Upper lobe of left lung (tissue), 6 donors: ENCODE results near the gene SART1. TPM values are rescaled to one million over a fixed set of nuclear protein-coding genes. Genes with fewer than 3 reads are reported as not detected.

Experiments
- ATAC-seq, 2 donors: fragments of 200-7000 bp; cut with Tn5 transposase; one replicate each; pipeline ENCODE4 v1.9.1; 2022; ENCODE audit warnings: mild to moderate bottlenecking in 2 of 2, moderate library complexity in 2 of 2; ENCODE audit not compliant: low FRiP score in 2 of 2
- DNase-seq, 2 donors: peaks; one replicate each; pipeline ENCODE4 v3.0.0-alpha.2; 2019 to 2020
- H3K27ac ChIP-seq, 4 donors: fragments of 200-600 bp; sonication (generic); one replicate each; pipeline ENCODE4 v1.5.1; 2016 to 2019
- H3K27me3 ChIP-seq, 4 donors: fragments of 200-600 bp; sonication (generic); one replicate each; pipeline ENCODE4 v1.5.1; 2017 to 2019
- H3K36me3 ChIP-seq, 4 donors: fragments of 200-600 bp; sonication (generic); one replicate each; pipeline ENCODE4 v1.5.1; 2016 to 2019
- H3K4me1 ChIP-seq, 4 donors: fragments of 200-600 bp; sonication (generic); one replicate each; pipeline ENCODE4 v1.5.1; 2018 to 2019
- H3K4me3 ChIP-seq, 4 donors: fragments of 200-600 bp; sonication (generic); one replicate each; pipeline ENCODE4 v1.5.1; 2017 to 2019; ENCODE audit warnings: mild to moderate bottlenecking in 2 of 4, moderate library complexity in 1 of 4
- H3K9me3 ChIP-seq, 4 donors: fragments of 200-600 bp; sonication (generic); one replicate each; pipeline ENCODE4 v1.5.1; 2018 to 2019
- EP300 ChIP-seq, 4 donors: sonication (generic); formaldehyde crosslinking; IDR thresholded peaks; one replicate each; pipeline ENCODE4 v1.5.1; 2017; ENCODE audit warnings: antibody characterized with exemption in 4 of 4, control low read depth in 2 of 4
- POLR2A ChIP-seq, 4 donors: fragments of 450-650 bp; IDR thresholded peaks; one replicate each; pipeline ENCODE4 v1.5.1; 2016 to 2017; ENCODE audit warnings: antibody characterized with exemption in 4 of 4, mild to moderate bottlenecking in 2 of 4
- POLR2AphosphoS5 ChIP-seq, 2 donors: sonication (generic); formaldehyde crosslinking; IDR thresholded peaks; one replicate each; pipeline ENCODE4 v1.5.1; 2017; ENCODE audit warnings: antibody characterized with exemption in 2 of 2
- WGBS, 2 donors: methylation state at CpG; one replicate each; pipeline ENCODE4 v1.1.5; 2017 to 2018; 5-methylcytosine and 5-hydroxymethylcytosine counted together
- total RNA-seq, 6 donors: library from RNA; depleted of rRNA in 4 of 6; stranded (reverse); fragments of >200 nt in 4 of 6; gene quantifications; one replicate each; pipeline versions ENCODE4 v1.1.0 to v1.2.1, GENCODE V29; 2016 to 2021
- TF ChIP-seq, protein P1 (sequence below), 6 experiments: fragments of 450-650 bp in 4 of 6; fragments of 200-600 bp in 2 of 6; sonication (generic) in 2 of 6; IDR thresholded peaks; one replicate each; pipeline ENCODE4 v1.5.1; 2016 to 2019; ENCODE audit warnings: antibody characterized with exemption in 6 of 6
- donor health status: DM: no; HTN: no; CAD: no; lungs with moderate emphysema.
- donor health status: DM: no; HTN: yes; CAD: no; lungs with severe emphysema.

Gene SART1
- total RNA-seq, 6 donors from 2014 or later, result 44.4 to 201 (median 71.4) TPM

DNA sequence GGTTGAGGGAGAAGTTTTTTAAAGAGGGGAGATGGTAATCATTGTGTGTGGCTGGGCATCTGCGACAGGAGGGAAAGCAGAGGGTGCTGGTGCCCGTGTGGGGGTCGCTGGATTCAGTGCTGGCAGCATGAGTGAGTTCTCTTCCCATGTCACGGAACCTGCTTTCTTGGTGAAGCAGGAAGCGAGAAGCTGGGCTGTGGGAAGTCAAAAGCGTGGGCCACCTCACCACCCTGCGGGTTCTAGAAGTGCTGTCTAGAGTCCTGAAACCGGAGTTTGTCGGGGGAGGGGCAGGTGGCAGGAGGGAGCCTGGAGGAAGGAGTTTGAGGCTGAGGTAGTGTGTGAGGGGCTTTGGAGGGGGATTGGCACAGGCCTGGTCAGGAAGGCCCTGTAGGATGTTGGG lies 14.2 kb downstream of the SART1 start:
- H3K4me1 ChIP-seq, result no peaks in the 10 kb centered on the region
- peaks cover 11 to 60% (median 47%) of the 10 kb centered on the region in 4 donors for H3K36me3 ChIP-seq
- DNase-seq (no peak), ATAC-seq (no peak)
- 91 to 95% methylated on average over 9 of the region's 9 CpGs for WGBS, 2 donors
- no peak overlapping the region for H3K4me3 ChIP-seq
- H3K27ac ChIP-seq, result no peak overlapping the region
- no peaks in the 10 kb centered on the region for H3K27me3 ChIP-seq
- no peaks in the 10 kb centered on the region for H3K9me3 ChIP-seq
- TF ChIP-seq EP300 (IDR thresholded peaks at IDR 0.05) (no peak), POLR2AphosphoS5 (IDR thresholded peaks at IDR 0.05) (no peak), POLR2A (IDR thresholded peaks at IDR 0.05) (no peak)
- TF ChIP-seq, protein P1, sequence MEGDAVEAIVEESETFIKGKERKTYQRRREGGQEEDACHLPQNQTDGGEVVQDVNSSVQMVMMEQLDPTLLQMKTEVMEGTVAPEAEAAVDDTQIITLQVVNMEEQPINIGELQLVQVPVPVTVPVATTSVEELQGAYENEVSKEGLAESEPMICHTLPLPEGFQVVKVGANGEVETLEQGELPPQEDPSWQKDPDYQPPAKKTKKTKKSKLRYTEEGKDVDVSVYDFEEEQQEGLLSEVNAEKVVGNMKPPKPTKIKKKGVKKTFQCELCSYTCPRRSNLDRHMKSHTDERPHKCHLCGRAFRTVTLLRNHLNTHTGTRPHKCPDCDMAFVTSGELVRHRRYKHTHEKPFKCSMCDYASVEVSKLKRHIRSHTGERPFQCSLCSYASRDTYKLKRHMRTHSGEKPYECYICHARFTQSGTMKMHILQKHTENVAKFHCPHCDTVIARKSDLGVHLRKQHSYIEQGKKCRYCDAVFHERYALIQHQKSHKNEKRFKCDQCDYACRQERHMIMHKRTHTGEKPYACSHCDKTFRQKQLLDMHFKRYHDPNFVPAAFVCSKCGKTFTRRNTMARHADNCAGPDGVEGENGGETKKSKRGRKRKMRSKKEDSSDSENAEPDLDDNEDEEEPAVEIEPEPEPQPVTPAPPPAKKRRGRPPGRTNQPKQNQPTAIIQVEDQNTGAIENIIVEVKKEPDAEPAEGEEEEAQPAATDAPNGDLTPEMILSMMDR (IDR thresholded peaks at IDR 0.05), result no peak

DNA sequence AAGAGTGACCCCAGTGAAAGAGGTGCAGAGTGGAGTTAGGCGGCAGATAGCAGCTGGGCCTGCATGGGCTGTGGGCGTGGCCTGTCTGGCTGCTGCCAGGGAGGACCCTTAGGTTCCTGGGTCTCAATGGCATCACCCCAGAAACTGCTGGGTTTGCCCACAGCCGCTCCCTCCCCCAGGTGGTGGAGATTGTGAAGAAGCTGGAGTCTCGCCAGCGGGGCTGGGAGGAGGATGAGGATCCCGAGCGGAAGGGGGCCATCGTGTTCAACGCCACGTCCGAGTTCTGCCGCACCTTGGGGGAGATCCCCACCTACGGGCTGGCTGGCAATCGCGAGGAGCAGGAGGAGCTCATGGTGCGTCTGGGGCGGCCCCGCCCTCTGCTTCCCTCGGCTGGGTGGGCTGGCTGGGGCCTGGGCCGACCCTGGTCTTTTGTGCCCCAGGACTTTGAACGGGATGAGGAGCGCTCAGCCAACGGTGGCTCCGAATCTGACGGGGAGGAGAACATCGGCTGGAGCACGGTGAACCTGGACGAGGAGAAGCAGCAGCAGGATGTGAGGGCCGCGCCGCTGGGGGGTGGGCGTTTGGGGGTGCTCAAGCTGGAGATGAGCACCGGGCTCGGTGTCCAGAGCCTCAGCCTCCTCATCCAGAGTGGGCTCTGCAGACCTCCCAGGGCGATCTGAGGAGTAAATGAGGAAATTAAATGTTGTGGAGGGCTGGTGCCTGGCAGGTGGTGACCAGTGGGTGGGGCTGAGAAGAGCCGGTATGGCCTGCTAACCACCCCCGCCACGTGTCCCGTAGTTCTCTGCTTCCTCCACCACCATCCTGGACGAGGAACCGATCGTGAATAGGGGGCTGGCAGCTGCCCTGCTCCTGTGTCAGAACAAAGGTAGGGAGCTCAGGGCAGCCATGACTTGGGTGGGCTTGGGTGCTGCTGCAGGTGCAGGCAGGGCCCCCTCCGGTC lies 15.0 kb downstream of the SART1 start:
- TF ChIP-seq EP300 (IDR thresholded peaks at IDR 0.05) (no peak), POLR2A (IDR thresholded peaks at IDR 0.05) (no peak), POLR2AphosphoS5 (IDR thresholded peaks at IDR 0.05) (no peak)
- TF ChIP-seq, protein P1 (IDR thresholded peaks at IDR 0.05), result no peak

DNA sequence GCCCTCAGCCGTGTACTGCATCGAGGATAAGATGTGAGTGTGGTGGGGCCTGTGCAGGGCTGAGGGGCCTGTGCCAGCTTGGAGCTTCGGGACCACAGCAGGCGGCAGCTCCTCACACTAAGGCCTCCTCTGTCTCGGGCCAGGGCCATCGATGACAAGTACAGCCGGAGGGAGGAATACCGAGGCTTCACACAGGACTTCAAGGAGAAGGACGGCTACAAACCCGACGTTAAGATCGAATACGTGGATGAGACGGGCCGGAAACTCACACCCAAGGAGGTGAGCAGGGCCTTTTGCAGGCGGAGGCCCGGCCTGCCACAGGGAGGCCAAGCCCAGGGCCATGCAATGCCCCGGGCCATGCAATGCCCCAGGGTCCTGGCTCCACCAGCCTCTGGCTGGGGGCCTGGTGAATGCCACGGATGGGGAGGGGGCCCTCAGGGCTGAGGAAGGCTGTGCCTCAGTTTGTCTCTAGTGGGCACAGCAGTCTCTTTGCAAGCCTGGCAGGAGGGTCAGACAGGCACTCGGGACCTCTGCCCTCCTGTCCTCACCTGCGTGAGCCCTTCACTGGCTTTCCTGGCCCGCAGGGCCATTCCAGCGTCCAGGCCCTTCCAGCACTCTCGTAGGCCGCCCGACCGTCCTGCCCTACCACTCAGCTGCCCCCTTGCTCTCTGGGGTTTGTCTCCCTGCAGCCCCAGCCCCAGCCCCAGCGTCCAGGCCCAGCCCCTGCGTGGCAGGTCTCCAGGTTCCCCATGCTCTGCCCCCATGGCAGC lies 16.3 kb downstream of the SART1 start:
- H3K4me1 ChIP-seq, result no peaks in the 10 kb centered on the region
- H3K27me3 ChIP-seq, result no peaks in the 10 kb centered on the region
- no peak overlapping the region for H3K4me3 ChIP-seq
- DNase-seq, result peak in 1 of 2 donors; percentile 78
- TF ChIP-seq, protein P1 (IDR thresholded peaks at IDR 0.05), result no peak
- TF ChIP-seq EP300 (IDR thresholded peaks at IDR 0.05), result no peak
- no peak for TF ChIP-seq POLR2A (IDR thresholded peaks at IDR 0.05)
- no peak for TF ChIP-seq POLR2AphosphoS5 (IDR thresholded peaks at IDR 0.05)
- peaks cover 11 to 51% (median 42%) of the 10 kb centered on the region in 4 donors for H3K36me3 ChIP-seq
- no peaks in the 10 kb centered on the region for H3K9me3 ChIP-seq
- H3K27ac ChIP-seq, result no peak overlapping the region
- ATAC-seq, result no peak
- WGBS, 2 donors, result 91 to 95% methylated on average over 24 to 28 of the region's 29 CpGs

More for the DNA sequence above, 15.0 kb downstream of the SART1 start:
- H3K27ac ChIP-seq, result no peak overlapping the region
- ATAC-seq, result no peak
- H3K27me3 ChIP-seq, result no peaks in the 10 kb centered on the region
- no peaks in the 10 kb centered on the region for H3K4me1 ChIP-seq
- WGBS, 2 donors, result 83 to 88% methylated on average over 36 to 42 of the region's 43 CpGs
- H3K4me3 ChIP-seq, result no peak overlapping the region
- DNase-seq, result peak in 1 of 2 donors; percentile 74
- peaks cover 11 to 60% (median 47%) of the 10 kb centered on the region in 4 donors for H3K36me3 ChIP-seq
- H3K9me3 ChIP-seq, result no peaks in the 10 kb centered on the region

DNA sequence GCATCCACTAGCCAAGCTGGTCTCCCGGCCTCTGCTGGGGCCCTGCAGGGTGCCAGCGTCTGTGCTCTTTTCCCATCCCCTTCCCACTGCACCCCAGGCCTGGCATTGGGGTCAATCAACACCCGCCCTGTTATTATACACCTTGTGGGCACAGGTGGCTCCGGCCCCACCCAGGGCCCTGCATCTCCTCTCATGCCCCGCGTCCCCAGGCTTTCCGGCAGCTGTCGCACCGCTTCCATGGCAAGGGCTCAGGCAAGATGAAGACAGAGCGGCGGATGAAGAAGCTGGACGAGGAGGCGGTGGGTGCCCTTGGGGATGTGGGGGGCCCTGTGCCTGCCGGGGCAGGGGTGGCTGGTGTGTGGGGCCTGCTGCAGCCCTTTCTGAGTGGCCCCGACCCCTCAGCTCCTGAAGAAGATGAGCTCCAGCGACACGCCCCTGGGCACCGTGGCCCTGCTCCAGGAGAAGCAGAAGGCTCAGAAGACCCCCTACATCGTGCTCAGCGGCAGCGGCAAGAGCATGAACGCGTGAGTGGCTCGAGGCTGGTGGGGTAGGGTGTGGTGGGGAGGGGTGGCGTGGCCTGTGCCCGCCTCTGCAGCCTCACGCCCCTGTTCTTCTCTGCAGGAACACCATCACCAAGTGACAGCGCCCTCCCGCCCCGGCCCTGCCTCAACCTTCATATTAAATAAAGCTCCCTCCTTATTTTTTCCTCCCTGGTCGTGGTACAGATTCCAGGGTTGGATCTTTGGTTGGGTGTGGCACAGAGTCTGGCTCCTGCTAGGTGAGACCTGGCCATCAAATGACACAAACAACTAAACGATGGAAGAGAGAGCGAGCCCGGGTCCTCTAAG lies 17.1 kb downstream of the SART1 start:
- H3K27ac ChIP-seq, result no peak overlapping the region
- ATAC-seq (no peak), DNase-seq (peak in 1 of 2 donors; percentile 72)
- no peaks in the 10 kb centered on the region for H3K4me1 ChIP-seq
- WGBS, 2 donors, result 93 to 97% methylated on average over 34 of the region's 34 CpGs
- no peaks in the 10 kb centered on the region for H3K9me3 ChIP-seq
- H3K4me3 ChIP-seq, result no peak overlapping the region
- no peaks in the 10 kb centered on the region for H3K27me3 ChIP-seq
- TF ChIP-seq EP300 (IDR thresholded peaks at IDR 0.05), result no peak
- TF ChIP-seq POLR2A (IDR thresholded peaks at IDR 0.05), result no peak
- TF ChIP-seq, protein P1 (IDR thresholded peaks at IDR 0.05), result no peak
- no peak for TF ChIP-seq POLR2AphosphoS5 (IDR thresholded peaks at IDR 0.05)
- peaks cover 11 to 45% (median 38%) of the 10 kb centered on the region in 4 donors for H3K36me3 ChIP-seq
